ENCODE results near the gene THRB. TPM values are rescaled to one million over a fixed set of nuclear protein-coding genes. Genes with fewer than 3 reads are reported as not detected.
"Not testable (repeated sequence)": the region's sequence is repeated elsewhere in the genome, so short reads cannot be mapped to it uniquely, and the experiment has no call there.

The THRB gene
- total RNA-seq, 2 experiments from 2014 or later = not detected

GRCh38 chr3:24120434-24120833, 374.2 kb downstream of the THRB start:
- POLR2A ChIA-PET = no interaction called here
- H3K27me3 Mint-ChIP-seq = peaks cover 2% of the 10 kb centered on the region
- CTCF ChIA-PET = no interaction called here
- no peak overlapping the region for H3K4me3 Mint-ChIP-seq
- no peaks in the 10 kb centered on the region for H3K4me1 Mint-ChIP-seq (ENCODE audit: low read depth)
- no peaks in the 10 kb centered on the region for H3K9me3 Mint-ChIP-seq
- intact Hi-C loops (cut with micrococcal nuclease) = no loop called here
- H3K36me3 Mint-ChIP-seq = no peaks in the 10 kb centered on the region
- no peak overlapping the region for H3K27ac Mint-ChIP-seq
- no peak for DNase-seq

- Mint-ChIP-seq H3K4me3 (no peak overlapping the region), H3K27me3 (peaks cover 2% of the 10 kb centered on the region)
- POLR2A ChIA-PET = no interaction called here
Observed at GRCh38 chr3:24119321-24119751, 375.3 kb downstream of the THRB start.

GRCh38 chr3:24117508-24117907, 377.1 kb downstream of the THRB start:
- DNase-seq = no peak
- CTCF ChIA-PET = interaction anchor here (0.9 kb wide), 1 partner anchor 229 kb away, joined by 3 read pairs; no protein-coding TSS in a partner anchor
- intact Hi-C loops (cut with micrococcal nuclease) = no loop called here
- no peak overlapping the region for H3K4me3 Mint-ChIP-seq
- H3K36me3 Mint-ChIP-seq = no peaks in the 10 kb centered on the region
- no peaks in the 10 kb centered on the region for H3K4me1 Mint-ChIP-seq (ENCODE audit: low read depth)
- H3K27me3 Mint-ChIP-seq = peaks cover 2% of the 10 kb centered on the region
- no peaks in the 10 kb centered on the region for H3K9me3 Mint-ChIP-seq
- H3K27ac Mint-ChIP-seq = no peak overlapping the region
- POLR2A ChIA-PET = no interaction called here

More at GRCh38 chr3:24119321-24119751, 375.3 kb downstream of the THRB start:
- DNase-seq = no peak
- H3K27ac Mint-ChIP-seq = no peak overlapping the region
- no peaks in the 10 kb centered on the region for H3K36me3 Mint-ChIP-seq
- CTCF ChIA-PET = no interaction called here
- H3K9me3 Mint-ChIP-seq = no peaks in the 10 kb centered on the region
- intact Hi-C loops (cut with micrococcal nuclease) = no loop called here
- no peaks in the 10 kb centered on the region for H3K4me1 Mint-ChIP-seq (ENCODE audit: low read depth)

- Mint-ChIP-seq H3K27me3 (no peaks in the 10 kb centered on the region), H3K9me3 (no peaks in the 10 kb centered on the region), H3K36me3 (no peaks in the 10 kb centered on the region), H3K4me1 (ENCODE audit: low read depth) (no peaks in the 10 kb centered on the region), H3K27ac (no peak overlapping the region), H3K4me3 (no peak overlapping the region)
- no peak for DNase-seq
- ChIA-PET CTCF (no interaction called here), POLR2A (no interaction called here)
- intact Hi-C loops (cut with micrococcal nuclease) = no loop called here
Observed at GRCh38 chr3:24111711-24112110, 382.9 kb downstream of the THRB start.

- intact Hi-C loops (cut with micrococcal nuclease) = no loop called here
- Mint-ChIP-seq H3K27ac (no peak overlapping the region), H3K4me1 (ENCODE audit: low read depth) (no peaks in the 10 kb centered on the region), H3K27me3 (no peaks in the 10 kb centered on the region), H3K9me3 (no peaks in the 10 kb centered on the region), H3K36me3 (no peaks in the 10 kb centered on the region), H3K4me3 (no peak overlapping the region)
- ChIA-PET CTCF (no interaction called here), POLR2A (no interaction called here)
- DNase-seq = no peak
Observed at GRCh38 chr3:24110051-24110450, 384.6 kb downstream of the THRB start.

GRCh38 chr3:24101676-24102168, 392.9 kb downstream of the THRB start:
- CTCF ChIA-PET = interaction anchor here (0.8 kb wide), 1 partner anchor 84 kb away, joined by 3 read pairs; no protein-coding TSS in a partner anchor
- no peak for DNase-seq

GRCh38 chr3:24100696-24101402, 393.8 kb downstream of the THRB start:
- intact Hi-C loops (cut with micrococcal nuclease) = no loop called here
- H3K4me3 Mint-ChIP-seq = no peak overlapping the region
- CTCF ChIA-PET = no interaction called here
- H3K27me3 Mint-ChIP-seq = no peaks in the 10 kb centered on the region
- no peak for DNase-seq
- peaks cover 3% of the 10 kb centered on the region for H3K4me1 Mint-ChIP-seq (ENCODE audit: low read depth)
- no peak overlapping the region for H3K27ac Mint-ChIP-seq
- H3K9me3 Mint-ChIP-seq = peaks cover 4% of the 10 kb centered on the region
- H3K36me3 Mint-ChIP-seq = no peaks in the 10 kb centered on the region
- POLR2A ChIA-PET = no interaction called here

More at GRCh38 chr3:24101676-24102168, 392.9 kb downstream of the THRB start:
- H3K27ac Mint-ChIP-seq = no peak overlapping the region
- peaks cover 3% of the 10 kb centered on the region for H3K4me1 Mint-ChIP-seq (ENCODE audit: low read depth)
- peaks cover 4% of the 10 kb centered on the region for H3K9me3 Mint-ChIP-seq
- intact Hi-C loops (cut with micrococcal nuclease) = no loop called here
- H3K36me3 Mint-ChIP-seq = no peaks in the 10 kb centered on the region
- H3K27me3 Mint-ChIP-seq = no peaks in the 10 kb centered on the region
- POLR2A ChIA-PET = no interaction called here
- H3K4me3 Mint-ChIP-seq = no peak overlapping the region

GRCh38 chr3:24096695-24097290, 397.9 kb downstream of the THRB start:
- POLR2A ChIA-PET = no interaction called here
- no peaks in the 10 kb centered on the region for H3K27me3 Mint-ChIP-seq

GRCh38 chr3:24096271-24096670, 398.4 kb downstream of the THRB start:
- POLR2A ChIA-PET = no interaction called here
- intact Hi-C loops (cut with micrococcal nuclease) = no loop called here
- no peaks in the 10 kb centered on the region for H3K9me3 Mint-ChIP-seq
- DNase-seq = no peak
- no peaks in the 10 kb centered on the region for H3K27me3 Mint-ChIP-seq
- no peaks in the 10 kb centered on the region for H3K36me3 Mint-ChIP-seq
- CTCF ChIA-PET = interaction anchor here (0.8 kb wide), 1 partner anchor 90 kb away, joined by 4 read pairs; no protein-coding TSS in a partner anchor
- H3K4me1 Mint-ChIP-seq (ENCODE audit: low read depth) = peaks cover under 1% of the 10 kb centered on the region
- no peak overlapping the region for H3K4me3 Mint-ChIP-seq
- no peak overlapping the region for H3K27ac Mint-ChIP-seq

More at GRCh38 chr3:24096695-24097290, 397.9 kb downstream of the THRB start:
- no peak overlapping the region for H3K4me3 Mint-ChIP-seq
- H3K9me3 Mint-ChIP-seq = no peaks in the 10 kb centered on the region
- H3K27ac Mint-ChIP-seq = no peak overlapping the region
- no peaks in the 10 kb centered on the region for H3K36me3 Mint-ChIP-seq
- intact Hi-C loops (cut with micrococcal nuclease) = no loop called here
- CTCF ChIA-PET = interaction anchor here (0.8 kb wide), 1 partner anchor 89 kb away, joined by 4 read pairs; no protein-coding TSS in a partner anchor
- peaks cover 3% of the 10 kb centered on the region for H3K4me1 Mint-ChIP-seq (ENCODE audit: low read depth)
- no peak for DNase-seq

- H3K36me3 Mint-ChIP-seq; H3K4me3 Mint-ChIP-seq; H3K4me1 Mint-ChIP-seq (ENCODE audit: low read depth); DNase-seq; POLR2A ChIA-PET; H3K27me3 Mint-ChIP-seq; H3K9me3 Mint-ChIP-seq; intact Hi-C loops (cut with micrococcal nuclease); CTCF ChIA-PET; H3K27ac Mint-ChIP-seq: not testable (repeated sequence)
Observed at GRCh38 chr3:24094818-24095217, 399.8 kb downstream of the THRB start.

- H3K4me3 Mint-ChIP-seq = no peak overlapping the region
- DNase-seq = no peak
- no peaks in the 10 kb centered on the region for H3K27me3 Mint-ChIP-seq
- ChIA-PET POLR2A (no interaction called here), CTCF (interaction anchor here (0.7 kb wide), 1 partner anchor 200 kb away, joined by 3 read pairs; no protein-coding TSS in a partner anchor)
- no peaks in the 10 kb centered on the region for H3K9me3 Mint-ChIP-seq
- H3K27ac Mint-ChIP-seq = no peak overlapping the region
- intact Hi-C loops (cut with micrococcal nuclease) = no loop called here
- no peaks in the 10 kb centered on the region for H3K4me1 Mint-ChIP-seq (ENCODE audit: low read depth)
- no peaks in the 10 kb centered on the region for H3K36me3 Mint-ChIP-seq
Observed at GRCh38 chr3:24088782-24089181, 405.9 kb downstream of the THRB start.

GRCh38 chr3:24087469-24087868, 407.2 kb downstream of the THRB start:
- H3K9me3 Mint-ChIP-seq = no peaks in the 10 kb centered on the region
- no peaks in the 10 kb centered on the region for H3K27me3 Mint-ChIP-seq
- no peaks in the 10 kb centered on the region for H3K36me3 Mint-ChIP-seq
- DNase-seq = no peak
- intact Hi-C loops (cut with micrococcal nuclease) = no loop called here
- CTCF ChIA-PET = no interaction called here
- H3K27ac Mint-ChIP-seq = no peak overlapping the region
- POLR2A ChIA-PET = no interaction called here
- H3K4me1 Mint-ChIP-seq (ENCODE audit: low read depth) = no peaks in the 10 kb centered on the region
- no peak overlapping the region for H3K4me3 Mint-ChIP-seq
